Naive thymus-derived CD4-positive, alpha-beta T cell (primary cell): ENCODE results near the gene DCST1. TPM values are rescaled to one million over a fixed set of nuclear protein-coding genes. Genes with fewer than 3 reads are reported as not detected.

Experiments
- ATAC-seq: fragments of 150-1000 bp; cut with Tn5 transposase; 2 replicates; pipeline ENCODE4 v1.10.0; 2021; ENCODE audit warnings: mild to moderate bottlenecking, moderate library complexity
- CTCF ChIA-PET: fragments of 350-600 bp; sonication (Branson Sonifier 250); formaldehyde crosslinking; loops from one replicate; lab custom pipeline; 2021; ENCODE audit warnings: antibody characterized with exemption; lab: Charles Lee
- POLR2A ChIA-PET: fragments of 350-600 bp; sonication (Branson Sonifier 250); formaldehyde crosslinking; loops from one replicate; lab custom pipeline; 2021; ENCODE audit warnings: antibody characterized with exemption, inconsistent platforms; lab: Charles Lee
- DNase-seq, 9 donors: peaks; one replicate each; pipeline versions ENCODE4 v3.0.0 to v3.0.0-alpha.2; 2020 to 2022; ENCODE audit warnings: mixed read lengths in 1 of 9
- H3K27ac ChIP-seq: one replicate; pipeline ENCODE4 v1.7.0; 2013; ENCODE audit warnings: mild to moderate bottlenecking, low read depth, low read length, moderate library complexity
- H3K27me3 ChIP-seq, 2 donors: one replicate each; pipeline ENCODE4 v1.7.0; 2013; ENCODE audit warnings: low read length in 2 of 2, mild to moderate bottlenecking in 2 of 2, moderate library complexity in 2 of 2; ENCODE audit not compliant: control insufficient read depth in 2 of 2, insufficient read depth in 2 of 2
- H3K36me3 ChIP-seq, 3 experiments: 1 replicate in 2 of 3; 2 replicates in 1 of 3; pipeline ENCODE4 v1.7.0; 2013; ENCODE audit warnings: low read length in 3 of 3, mild to moderate bottlenecking in 3 of 3, moderate library complexity in 1 of 3; ENCODE audit not compliant: insufficient read depth in 3 of 3, control insufficient read depth in 2 of 3
- H3K4me1 ChIP-seq, 2 donors: one replicate each; pipeline ENCODE4 v1.7.0; 2013; ENCODE audit warnings: low read length in 2 of 2, mild to moderate bottlenecking in 2 of 2, moderate library complexity in 1 of 2; ENCODE audit not compliant: control insufficient read depth in 2 of 2, insufficient read depth in 2 of 2
- H3K4me3 ChIP-seq: 2 replicates; pipeline ENCODE4 v1.7.0; 2013; ENCODE audit warnings: mild to moderate bottlenecking, low read length
- H3K9me3 ChIP-seq, 3 experiments: 1 replicate in 2 of 3; 2 replicates in 1 of 3; pipeline ENCODE4 v1.7.0; 2013; ENCODE audit warnings: low read length in 3 of 3; ENCODE audit not compliant: control insufficient read depth in 2 of 3
- H3K27ac Mint-ChIP-seq, 9 donors: one replicate each; pipeline ENCODE4 v1.8.0; 2020 to 2022; ENCODE audit warnings: mixed read lengths in 9 of 9, mild to moderate bottlenecking in 8 of 9, moderate library complexity in 5 of 9, inconsistent platforms in 2 of 9
- H3K27me3 Mint-ChIP-seq, 5 donors: one replicate each; pipeline ENCODE4 v1.8.0; 2021 to 2022; ENCODE audit warnings: mixed read lengths in 5 of 5, mild to moderate bottlenecking in 1 of 5
- H3K36me3 Mint-ChIP-seq, 5 donors: one replicate each; pipeline ENCODE4 v1.8.0; 2020 to 2022; ENCODE audit warnings: mixed read lengths in 5 of 5, mild to moderate bottlenecking in 3 of 5, inconsistent platforms in 1 of 5
- H3K4me1 Mint-ChIP-seq, 7 donors: one replicate each; pipeline ENCODE4 v1.8.0; 2020 to 2022; ENCODE audit warnings: mixed read lengths in 7 of 7, mild to moderate bottlenecking in 3 of 7, inconsistent platforms in 1 of 7
- H3K4me3 Mint-ChIP-seq, 10 donors: one replicate each; pipeline ENCODE4 v1.8.0; 2020 to 2022; ENCODE audit warnings: mild to moderate bottlenecking in 10 of 10, mixed read lengths in 10 of 10, moderate library complexity in 6 of 10, inconsistent platforms in 2 of 10
- H3K9me3 Mint-ChIP-seq, 11 donors: one replicate each; pipeline ENCODE4 v1.8.0; 2020 to 2022; ENCODE audit warnings: mixed read lengths in 11 of 11, mild to moderate bottlenecking in 4 of 11, inconsistent platforms in 1 of 11, moderate library complexity in 1 of 11
- intact Hi-C, 2 donors: fragments of 100-400 bp; cut with micrococcal nuclease; formaldehyde crosslinking; loops; one replicate each; pipeline ENCODE4 v1.15.1; 2023
- polyA plus RNA-seq, 2 donors: library from polyadenylated mRNA; unstranded; fragments of 300-500 nt; fragmentation: Illumina TruSeq; gene quantifications; one replicate each; pipeline ENCODE4 v1.2.3, GENCODE V29; 2021
- total RNA-seq, 6 experiments: library from RNA in 5 of 6; stranded (reverse) in 5 of 6; gene quantifications; 1 replicate in 5 of 6; 2 replicates in 1 of 6; pipeline ENCODE4 v1.2.3 and lab custom pipeline; 2021 to 2026

DCST1 gene
- total and polyA plus RNA-seq, 7 experiments from 2014 or later, result 0.19 to 0.78 (median 0.42) TPM; not detected in 4

GRCh38 chr1:155007251-155007828 lies 26.3 kb upstream of the DCST1 start:
- H3K4me3 ChIP-seq, result no peak overlapping the region
- Mint-ChIP-seq H3K9me3 (no peaks in the 10 kb centered on the region), H3K4me1 (peaks cover 24 to 68% (median 54%) of the 10 kb centered on the region in 7 donors), H3K27me3 (no peaks in the 10 kb centered on the region), H3K27ac (peak overlapping the region; percentile 26 to 98 (median 91)), H3K4me3 (peak overlapping the region in 9 of 10 donors; percentile 39 to 99 (median 86)), H3K36me3 (peaks cover 0 to 34% (median 0%) of the 10 kb centered on the region in 5 donors)
- ATAC-seq (no peak), DNase-seq (no peak)
- H3K27ac ChIP-seq, result peak overlapping the region; percentile 83
- H3K27me3 ChIP-seq, result no peaks in the 10 kb centered on the region
- intact Hi-C loops, result loop anchor here (5.0 to 10.0 kb wide), 2 partner anchors 185 to 1497 kb away; partner anchors contain the start of gene MEF2D (in 1 of the 2)
- H3K9me3 ChIP-seq, result no peaks in the 10 kb centered on the region
- H3K4me1 ChIP-seq, result peaks cover 44 to 57% of the 10 kb centered on the region in 2 donors
- CTCF ChIA-PET, result interaction anchor here (0.6 to 17.9 kb wide), 10 partner anchors 7 to 78 kb away, joined by 3 to 291 read pairs (median 4); partner anchors contain the start of genes FLAD1, LENEP, PBXIP1 and PYGO2
- POLR2A ChIA-PET, result interaction anchor here (0.6 to 18.2 kb wide), 14 partner anchors 8 to 927 kb away, joined by 3 to 270 read pairs (median 4); partner anchors contain the start of genes ADAM15, FLAD1, KHDC4 and PBXIP1
- peaks cover 0 to 15% (median 0%) of the 10 kb centered on the region in 3 experiments for H3K36me3 ChIP-seq

- peaks cover 0 to 43% (median 0%) of the 10 kb centered on the region in 5 donors for H3K36me3 Mint-ChIP-seq
- peaks cover 33 to 77% (median 64%) of the 10 kb centered on the region in 7 donors for H3K4me1 Mint-ChIP-seq
- H3K36me3 ChIP-seq, result peaks cover 0 to 11% (median 0%) of the 10 kb centered on the region in 3 experiments
- H3K27me3 Mint-ChIP-seq, result no peaks in the 10 kb centered on the region
- H3K9me3 ChIP-seq, result no peaks in the 10 kb centered on the region
- CTCF ChIA-PET, result interaction anchor here (0.6 to 13.9 kb wide), 7 partner anchors 8 to 77 kb away, joined by 3 to 291 read pairs (median 4); partner anchors contain the start of genes LENEP, PBXIP1 and ZBTB7B
- peaks cover 50 to 66% of the 10 kb centered on the region in 2 donors for H3K4me1 ChIP-seq
- H3K27ac ChIP-seq, result peak overlapping the region; percentile 83
- DNase-seq (peak in 1 of 9 donors; percentile 87), ATAC-seq (no peak)
- peak overlapping the region; percentile 72 for H3K4me3 ChIP-seq
- H3K4me3 Mint-ChIP-seq, result peak overlapping the region; percentile 89 to 99 (median 98)
- POLR2A ChIA-PET, result interaction anchor here (0.6 to 18.2 kb wide), 9 partner anchors 7 to 68 kb away, joined by 3 to 270 read pairs (median 4); partner anchors contain the start of genes ADAM15, FLAD1 and PBXIP1
- H3K27ac Mint-ChIP-seq, result peak overlapping the region; percentile 84 to 98 (median 92)
- H3K27me3 ChIP-seq, result no peaks in the 10 kb centered on the region
- intact Hi-C loops, result loop anchor here (2.0 to 10.0 kb wide), 4 partner anchors 43 to 1497 kb away; partner anchors contain the start of genes ADAM15 (in 1 of the 2), ADAR (in 1 of the 2) and MEF2D (in 1 of the 2)
- no peaks in the 10 kb centered on the region for H3K9me3 Mint-ChIP-seq
Observed at GRCh38 chr1:155008015-155008941, 25.3 kb upstream of the DCST1 start.

GRCh38 chr1:155009221-155009711 lies 24.4 kb upstream of the DCST1 start:
- ATAC-seq (no peak), DNase-seq (peak in 2 of 9 donors; percentile 36 to 49)
- Histone ChIP-seq H3K27ac (peak overlapping the region; percentile 83), H3K4me3 (peak overlapping the region; percentile 72), H3K36me3 (peaks cover 0 to 14% (median 0%) of the 10 kb centered on the region in 3 experiments), H3K4me1 (peaks cover 56 to 71% of the 10 kb centered on the region in 2 donors), H3K27me3 (no peaks in the 10 kb centered on the region), H3K9me3 (no peaks in the 10 kb centered on the region)
- ChIA-PET POLR2A (interaction anchor here (0.9 to 18.2 kb wide), 4 partner anchors 6 to 55 kb away, joined by 3 to 270 read pairs (median 70); partner anchors contain the start of genes ADAM15 and PBXIP1), CTCF (interaction anchor here (0.7 to 13.9 kb wide), 2 partner anchors 8 to 11 kb away, joined by 4 to 291 read pairs; partner anchors contain the start of genes LENEP and ZBTB7B)
- Mint-ChIP-seq H3K4me1 (peaks cover 34 to 79% (median 67%) of the 10 kb centered on the region in 7 donors), H3K4me3 (peak overlapping the region; percentile 89 to 99 (median 98)), H3K27ac (peak overlapping the region; percentile 88 to 98 (median 92)), H3K27me3 (no peaks in the 10 kb centered on the region), H3K36me3 (peaks cover 0 to 42% (median 0%) of the 10 kb centered on the region in 5 donors), H3K9me3 (no peaks in the 10 kb centered on the region)
- intact Hi-C loops, result loop anchor here (2.0 to 10.0 kb wide), 4 partner anchors 42 to 1496 kb away; partner anchors contain the start of genes ADAM15 (in 1 of the 2), ADAR (in 1 of the 2) and MEF2D (in 1 of the 2)

- peaks cover 57 to 71% of the 10 kb centered on the region in 2 donors for H3K4me1 ChIP-seq
- H3K27ac ChIP-seq, result peak overlapping the region; percentile 83
- Mint-ChIP-seq H3K4me1 (peaks cover 34 to 79% (median 67%) of the 10 kb centered on the region in 7 donors), H3K36me3 (peaks cover 0 to 40% (median 0%) of the 10 kb centered on the region in 5 donors), H3K27me3 (no peaks in the 10 kb centered on the region), H3K4me3 (peak overlapping the region; percentile 89 to 99 (median 98)), H3K27ac (peak overlapping the region; percentile 88 to 98 (median 92)), H3K9me3 (no peaks in the 10 kb centered on the region)
- H3K27me3 ChIP-seq, result no peaks in the 10 kb centered on the region
- DNase-seq (no peak), ATAC-seq (no peak)
- intact Hi-C loops, result loop anchor here (1.0 to 10.0 kb wide), 5 partner anchors 7 to 1495 kb away; partner anchors contain the start of genes ZBTB7B (in 2 of the 2), ADAM15 (in 1 of the 2), ADAR (in 1 of the 2) and MEF2D (in 1 of the 2)
- CTCF ChIA-PET, result interaction anchor here (13.9 kb wide), 1 partner anchor 11 kb away, joined by 291 read pairs; the partner anchor contains the start of genes LENEP and ZBTB7B
- H3K9me3 ChIP-seq, result no peaks in the 10 kb centered on the region
- peak overlapping the region; percentile 72 for H3K4me3 ChIP-seq
- H3K36me3 ChIP-seq, result peaks cover 0 to 18% (median 0%) of the 10 kb centered on the region in 3 experiments
- POLR2A ChIA-PET, result interaction anchor here (0.9 to 18.2 kb wide), 7 partner anchors 5 to 56 kb away, joined by 3 to 270 read pairs (median 37); partner anchors contain the start of genes ADAM15, CKS1B, LENEP and PBXIP1
Observed at GRCh38 chr1:155009742-155010141, 23.9 kb upstream of the DCST1 start.

- H3K4me3 Mint-ChIP-seq, result peak overlapping the region; percentile 89 to 99 (median 98)
- intact Hi-C loops, result loop anchor here (1.0 kb wide), 1 partner anchor 8 kb away; the partner anchor contains the start of gene ZBTB7B (in 2 of the 2)
- peak overlapping the region; percentile 88 to 98 (median 92) for H3K27ac Mint-ChIP-seq
- CTCF ChIA-PET, result interaction anchor here (1.2 to 13.9 kb wide), 2 partner anchors 12 to 74 kb away, joined by 3 to 291 read pairs; partner anchors contain the start of genes LENEP, PMVK and ZBTB7B
- H3K27me3 ChIP-seq, result no peaks in the 10 kb centered on the region
- H3K4me1 Mint-ChIP-seq, result peaks cover 33 to 79% (median 63%) of the 10 kb centered on the region in 7 donors
- H3K4me3 ChIP-seq, result peak overlapping the region; percentile 72
- H3K36me3 ChIP-seq, result peaks cover 0 to 24% (median 0%) of the 10 kb centered on the region in 3 experiments
- peaks cover 0 to 40% (median 0%) of the 10 kb centered on the region in 5 donors for H3K36me3 Mint-ChIP-seq
- H3K4me1 ChIP-seq, result peaks cover 56 to 71% of the 10 kb centered on the region in 2 donors
- POLR2A ChIA-PET, result interaction anchor here (0.6 to 13.8 kb wide), 7 partner anchors 10 to 63 kb away, joined by 3 to 270 read pairs (median 8); partner anchors contain the start of genes CKS1B, FLAD1, LENEP and PBXIP1
- peak overlapping the region; percentile 83 for H3K27ac ChIP-seq
- H3K9me3 Mint-ChIP-seq, result no peaks in the 10 kb centered on the region
- no peak for ATAC-seq
- no peaks in the 10 kb centered on the region for H3K27me3 Mint-ChIP-seq
- no peaks in the 10 kb centered on the region for H3K9me3 ChIP-seq
- peak in 3 of 9 donors; percentile 31 to 68 (median 41) for DNase-seq
Observed at GRCh38 chr1:155010211-155010918, 23.3 kb upstream of the DCST1 start.
